SK-N-MC (cell line): Measurements from ENCODE around the gene UBA6.

Experiments used
- EZH2 ChIP-seq: fragments of 200-600 bp; sonication (generic); IDR thresholded peaks from one replicate; pipeline ENCODE4 v1.6.1; 2017; ENCODE audit warnings: antibody characterized with exemption
- FOXP2 ChIP-seq: optimal IDR thresholded peaks from 2 replicates; pipeline ENCODE3; 2011; ENCODE audit warnings: mild to moderate bottlenecking, moderate library complexity; ENCODE audit not compliant: insufficient read depth; ENCODE audit errors: extremely low read length, control extremely low read depth

DNA sequence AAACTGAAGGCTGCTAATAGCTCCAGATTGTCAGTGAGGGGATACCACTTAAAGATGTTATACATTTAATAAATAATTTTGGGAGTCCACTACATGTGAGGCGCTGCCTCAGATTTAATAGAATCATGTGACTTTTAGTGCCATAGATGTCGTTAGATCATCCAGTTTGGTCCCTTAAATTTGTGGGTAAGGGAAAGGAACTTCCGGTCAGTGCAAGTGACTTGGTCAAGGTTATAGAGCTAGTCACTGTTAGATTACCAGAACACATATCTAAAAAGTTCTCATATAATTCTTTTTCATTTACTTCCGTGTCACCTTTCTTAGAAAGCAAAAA lies 529 bp upstream of the UBA6 start:
- TF ChIP-seq FOXP2, result no peak
- no peak for TF ChIP-seq EZH2
